Panc1 (cell line): Measurements from ENCODE around the gene IGFBP6. TPM values are rescaled to one million over a fixed set of nuclear protein-coding genes. Genes with fewer than 3 reads are reported as not detected.

ENCODE experiments used
- ATAC-seq: fragments of 200-7000 bp; cut with Tn5 transposase; 2 replicates; pipeline ENCODE4 v1.9.1; 2020; ENCODE audit warnings: mild to moderate bottlenecking, moderate library complexity
- BruUV-seq: library from RNA; stranded (reverse); fragments of 400-500 nt; replicated peaks from 2 replicates; lab custom pipeline; 2021; lab: Mats Ljungman, UMichigan
- CTCF ChIA-PET: fragments of 300-600 bp; sonication (Branson Sonifier 250); formaldehyde crosslinking; loops from one replicate; lab custom pipeline; 2022; ENCODE audit warnings: antibody characterized with exemption; lab: Charles Lee
- POLR2A ChIA-PET: fragments of 300-600 bp; sonication (Branson Sonifier 250); formaldehyde crosslinking; loops from one replicate; lab custom pipeline; 2022; ENCODE audit warnings: antibody characterized with exemption; lab: Charles Lee
- DNase-seq: peaks from one replicate; pipeline ENCODE4 v3.0.0-alpha.2; 2010; ENCODE audit warnings: low read depth, low spot score
- H3K27ac ChIP-seq: 2 replicates; pipeline ENCODE4 v1.5.1; 2011; ENCODE audit warnings: mild to moderate bottlenecking, low read length, inconsistent platforms
- H3K27me3 ChIP-seq: fragments of 200-500 bp; sonication (Bioruptor generic); 2 replicates; pipeline ENCODE4 v1.6.0; 2014; ENCODE audit warnings: low read length, inconsistent platforms; ENCODE audit not compliant: control insufficient read depth, insufficient read depth
- H3K36me3 ChIP-seq: fragments of 200-500 bp; sonication (Bioruptor generic); 2 replicates; pipeline ENCODE4 v1.5.1; 2014; ENCODE audit warnings: inconsistent platforms, mild to moderate bottlenecking, low read length, moderate library complexity; ENCODE audit not compliant: control insufficient read depth, insufficient read depth
- H3K4me1 ChIP-seq: 2 replicates; pipeline ENCODE4 v1.5.1; 2011; ENCODE audit warnings: inconsistent platforms, mild to moderate bottlenecking, low read length, moderate library complexity; ENCODE audit not compliant: control insufficient read depth, insufficient read depth
- H3K4me3 ChIP-seq, 2 experiments: 2 replicates each; pipeline ENCODE4 v1.5.1; 2011 to 2012; ENCODE audit warnings: low read depth in 2 of 2, low read length in 2 of 2, mild to moderate bottlenecking in 2 of 2, inconsistent platforms in 1 of 2, moderate library complexity in 1 of 2
- H3K9me3 ChIP-seq: fragments of 200-500 bp; sonication (Bioruptor generic); 2 replicates; pipeline ENCODE4 v1.5.1; 2014; ENCODE audit warnings: low read depth, mild to moderate bottlenecking, inconsistent platforms, low read length, moderate library complexity; ENCODE audit not compliant: control insufficient read depth, insufficient read depth
- CTCF ChIP-seq: fragments of 450-650 bp; IDR thresholded peaks from 2 replicates; pipeline ENCODE4 v1.5.1; 2017; ENCODE audit warnings: mild to moderate bottlenecking
- POLR2AphosphoS5 ChIP-seq: IDR thresholded peaks from 2 replicates; pipeline ENCODE4 v1.6.1; 2012; ENCODE audit warnings: mild to moderate bottlenecking, low read depth, low read length, moderate library complexity
- REST ChIP-seq, 2 experiments: IDR thresholded peaks; 2 replicates each; pipeline ENCODE4 v1.6.1; 2011 to 2012; ENCODE audit warnings: low read depth in 2 of 2, control low read depth in 1 of 2, low read length in 1 of 2, mild to moderate bottlenecking in 1 of 2, moderate library complexity in 1 of 2; ENCODE audit not compliant: insufficient read depth in 1 of 2
- SIN3A ChIP-seq: IDR thresholded peaks from 2 replicates; pipeline ENCODE4 v1.6.1; 2012; ENCODE audit warnings: low read depth, mild to moderate bottlenecking, low read length, moderate library complexity, borderline replicate concordance; ENCODE audit not compliant: insufficient read depth
- TCF7L2 ChIP-seq: IDR thresholded peaks from 2 replicates; pipeline ENCODE4 v1.6.1; 2011; ENCODE audit warnings: mild to moderate bottlenecking, low read depth, low read length, inconsistent platforms
- in situ Hi-C: cut with HindIII; loops from 2 replicates; pipeline ENCODE4 v1.10.0; 2016; ENCODE audit warnings: low sequenced_read_pairs, low pct_unique_long_range_greater_than_20kb
- intact Hi-C: fragments of 100-400 bp; cut with micrococcal nuclease; formaldehyde crosslinking; loops from one replicate; pipeline ENCODE4 v1.10.0; 2022; ENCODE audit not compliant: unreplicated experiment
- total RNA-seq: library from RNA; stranded (reverse); gene quantifications from one replicate; pipeline ENCODE4 v1.2.1, GENCODE V29; 2021; ENCODE audit not compliant: unreplicated experiment

The IGFBP6 gene
- total RNA-seq, 1 experiment from 2014 or later: 4.7 TPM

- TF ChIP-seq CTCF (peak; percentile 80), SIN3A (no peak), REST (IDR thresholded peaks at IDR 0.05; ENCODE audit: insufficient read depth in 1 of 2, low read depth in 2 of 2, low read length in 1 of 2) (no peak)
- no TSS peak for BruUV-seq
- Histone ChIP-seq H3K4me3 (peak overlapping the region; percentile 69 to 74), H3K4me1 (peaks cover 53% of the 10 kb centered on the region), H3K36me3 (no peaks in the 10 kb centered on the region), H3K27ac (peak overlapping the region; percentile 93), H3K27me3 (no peaks in the 10 kb centered on the region), H3K9me3 (no peaks in the 10 kb centered on the region)
- ATAC-seq: peak; percentile 38
- in situ Hi-C loops (no loop called here), intact Hi-C loops (no loop called here)
- ChIA-PET POLR2A (interaction anchor here (0.6 kb wide), 1 partner anchor 26 kb away, joined by 3 read pairs; the partner anchor contains the start of gene SPRYD3), CTCF (interaction anchor here (0.6 to 1.3 kb wide), 9 partner anchors 12 to 968 kb away, joined by 3 to 11 read pairs (median 4); partner anchors contain the start of genes AAAS and EIF4B)
- no peak for DNase-seq
Measured at GRCh38 chr12:53053218-53054111, 44.0 kb upstream of the IGFBP6 start.

- POLR2A ChIA-PET: no interaction called here
- Histone ChIP-seq H3K4me1 (peaks cover 44% of the 10 kb centered on the region), H3K27ac (peak overlapping the region; percentile 93), H3K36me3 (no peaks in the 10 kb centered on the region), H3K4me3 (peak overlapping the region; percentile 69 to 74), H3K27me3 (no peaks in the 10 kb centered on the region), H3K9me3 (no peaks in the 10 kb centered on the region)
- no TSS peak for BruUV-seq
- in situ Hi-C loops: no loop called here
- intact Hi-C loops: no loop called here
- CTCF ChIA-PET: interaction anchor here (0.6 to 1.3 kb wide), 10 partner anchors 12 to 349 kb away, joined by 3 to 11 read pairs (median 4); partner anchors contain the start of genes AAAS and EIF4B
- ATAC-seq (peak; percentile 82), DNase-seq (no peak)
- TF ChIP-seq POLR2AphosphoS5 (peak; percentile 62), SIN3A (no peak), REST (IDR thresholded peaks at IDR 0.05; ENCODE audit: insufficient read depth in 1 of 2, low read depth in 2 of 2, low read length in 1 of 2) (0 out of 4 replicates have a peak, but pooled peaks of 1 of the 2 experiments have one; percentile 38), CTCF (no peak), TCF7L2 (no peak)
Measured at GRCh38 chr12:53054112-53054878, 43.2 kb upstream of the IGFBP6 start.
